ENCODE data around the gene RCBTB1.

DNA sequence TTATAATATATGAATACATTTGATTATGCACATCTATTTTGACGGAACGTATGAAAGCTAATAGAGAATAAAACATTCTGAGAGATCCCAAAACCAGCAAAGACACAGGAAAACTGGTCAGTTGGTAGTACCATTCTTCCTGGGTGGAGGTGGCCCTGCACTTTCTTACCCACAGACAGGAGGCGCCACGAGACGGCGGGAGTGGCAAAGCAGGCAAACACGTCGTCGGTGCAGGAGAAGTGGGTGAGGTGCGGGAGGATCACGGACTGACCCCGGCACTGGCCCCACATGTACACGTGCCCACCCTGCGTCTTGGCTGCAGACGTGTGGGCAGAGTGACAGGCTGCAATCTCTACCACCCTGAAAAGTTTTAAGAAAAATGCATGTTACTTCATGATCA lies 36.1 kb downstream of the RCBTB1 start:
- TF ChIP-seq ZNF274 (IDR thresholded peaks at IDR 0.05; ENCODE audit: low read depth, low read length), result no peak
- TF ChIP-seq YY1 (IDR thresholded peaks at IDR 0.05; ENCODE audit: insufficient read depth, insufficient read length), result no peak
